Panc1 (cell line): ENCODE results near the gene ITGA4. TPM values are rescaled to one million over a fixed set of nuclear protein-coding genes. Genes with fewer than 3 reads are reported as not detected.

ENCODE experiments used
- ATAC-seq: fragments of 200-7000 bp; cut with Tn5 transposase; 2 replicates; pipeline ENCODE4 v1.9.1; 2020; ENCODE audit warnings: mild to moderate bottlenecking, moderate library complexity
- BruUV-seq: library from RNA; stranded (reverse); fragments of 400-500 nt; replicated peaks from 2 replicates; lab custom pipeline; 2021; lab: Mats Ljungman, UMichigan
- CTCF ChIA-PET: fragments of 300-600 bp; sonication (Branson Sonifier 250); formaldehyde crosslinking; loops from one replicate; lab custom pipeline; 2022; ENCODE audit warnings: antibody characterized with exemption; lab: Charles Lee
- POLR2A ChIA-PET: fragments of 300-600 bp; sonication (Branson Sonifier 250); formaldehyde crosslinking; loops from one replicate; lab custom pipeline; 2022; ENCODE audit warnings: antibody characterized with exemption; lab: Charles Lee
- DNase-seq: peaks from one replicate; pipeline ENCODE4 v3.0.0-alpha.2; 2010; ENCODE audit warnings: low read depth, low spot score
- H3K27ac ChIP-seq: 2 replicates; pipeline ENCODE4 v1.5.1; 2011; ENCODE audit warnings: mild to moderate bottlenecking, low read length, inconsistent platforms
- H3K27me3 ChIP-seq: fragments of 200-500 bp; sonication (Bioruptor generic); 2 replicates; pipeline ENCODE4 v1.6.0; 2014; ENCODE audit warnings: low read length, inconsistent platforms; ENCODE audit not compliant: control insufficient read depth, insufficient read depth
- H3K36me3 ChIP-seq: fragments of 200-500 bp; sonication (Bioruptor generic); 2 replicates; pipeline ENCODE4 v1.5.1; 2014; ENCODE audit warnings: inconsistent platforms, mild to moderate bottlenecking, low read length, moderate library complexity; ENCODE audit not compliant: control insufficient read depth, insufficient read depth
- H3K4me1 ChIP-seq: 2 replicates; pipeline ENCODE4 v1.5.1; 2011; ENCODE audit warnings: inconsistent platforms, mild to moderate bottlenecking, low read length, moderate library complexity; ENCODE audit not compliant: control insufficient read depth, insufficient read depth
- H3K4me3 ChIP-seq, 2 experiments: 2 replicates each; pipeline ENCODE4 v1.5.1; 2011 to 2012; ENCODE audit warnings: low read depth in 2 of 2, low read length in 2 of 2, mild to moderate bottlenecking in 2 of 2, inconsistent platforms in 1 of 2, moderate library complexity in 1 of 2
- H3K9me3 ChIP-seq: fragments of 200-500 bp; sonication (Bioruptor generic); 2 replicates; pipeline ENCODE4 v1.5.1; 2014; ENCODE audit warnings: low read depth, mild to moderate bottlenecking, inconsistent platforms, low read length, moderate library complexity; ENCODE audit not compliant: control insufficient read depth, insufficient read depth
- POLR2AphosphoS5 ChIP-seq: IDR thresholded peaks from 2 replicates; pipeline ENCODE4 v1.6.1; 2012; ENCODE audit warnings: mild to moderate bottlenecking, low read depth, low read length, moderate library complexity
- SIN3A ChIP-seq: IDR thresholded peaks from 2 replicates; pipeline ENCODE4 v1.6.1; 2012; ENCODE audit warnings: low read depth, mild to moderate bottlenecking, low read length, moderate library complexity, borderline replicate concordance; ENCODE audit not compliant: insufficient read depth
- TCF7L2 ChIP-seq: IDR thresholded peaks from 2 replicates; pipeline ENCODE4 v1.6.1; 2011; ENCODE audit warnings: mild to moderate bottlenecking, low read depth, low read length, inconsistent platforms
- in situ Hi-C: cut with HindIII; loops from 2 replicates; pipeline ENCODE4 v1.10.0; 2016; ENCODE audit warnings: low sequenced_read_pairs, low pct_unique_long_range_greater_than_20kb
- intact Hi-C: fragments of 100-400 bp; cut with micrococcal nuclease; formaldehyde crosslinking; loops from one replicate; pipeline ENCODE4 v1.10.0; 2022; ENCODE audit not compliant: unreplicated experiment
- total RNA-seq: library from RNA; stranded (reverse); gene quantifications from one replicate; pipeline ENCODE4 v1.2.1, GENCODE V29; 2021; ENCODE audit not compliant: unreplicated experiment
- TF ChIP-seq, protein P1 (sequence below): fragments of 450-650 bp; IDR thresholded peaks from 2 replicates; pipeline ENCODE4 v1.5.1; 2017; ENCODE audit warnings: mild to moderate bottlenecking
- TF ChIP-seq, protein P2 (sequence below), 2 experiments: IDR thresholded peaks; 2 replicates each; pipeline ENCODE4 v1.6.1; 2011 to 2012; ENCODE audit warnings: low read depth in 2 of 2, control low read depth in 1 of 2, low read length in 1 of 2, mild to moderate bottlenecking in 1 of 2, moderate library complexity in 1 of 2; ENCODE audit not compliant: insufficient read depth in 1 of 2

The ITGA4 gene
- total RNA-seq, 1 experiment from 2014 or later = 0.36 TPM

- no peak for ATAC-seq
- Histone ChIP-seq H3K27ac (no peak overlapping the region), H3K27me3 (no peaks in the 10 kb centered on the region), H3K9me3 (no peaks in the 10 kb centered on the region), H3K4me3 (no peak overlapping the region), H3K4me1 (no peaks in the 10 kb centered on the region), H3K36me3 (no peaks in the 10 kb centered on the region)
- intact Hi-C loops (no loop called here), in situ Hi-C loops (no loop called here)
- TF ChIP-seq TCF7L2 (no peak), SIN3A (no peak), POLR2AphosphoS5 (no peak)
- TF ChIP-seq, protein P1, sequence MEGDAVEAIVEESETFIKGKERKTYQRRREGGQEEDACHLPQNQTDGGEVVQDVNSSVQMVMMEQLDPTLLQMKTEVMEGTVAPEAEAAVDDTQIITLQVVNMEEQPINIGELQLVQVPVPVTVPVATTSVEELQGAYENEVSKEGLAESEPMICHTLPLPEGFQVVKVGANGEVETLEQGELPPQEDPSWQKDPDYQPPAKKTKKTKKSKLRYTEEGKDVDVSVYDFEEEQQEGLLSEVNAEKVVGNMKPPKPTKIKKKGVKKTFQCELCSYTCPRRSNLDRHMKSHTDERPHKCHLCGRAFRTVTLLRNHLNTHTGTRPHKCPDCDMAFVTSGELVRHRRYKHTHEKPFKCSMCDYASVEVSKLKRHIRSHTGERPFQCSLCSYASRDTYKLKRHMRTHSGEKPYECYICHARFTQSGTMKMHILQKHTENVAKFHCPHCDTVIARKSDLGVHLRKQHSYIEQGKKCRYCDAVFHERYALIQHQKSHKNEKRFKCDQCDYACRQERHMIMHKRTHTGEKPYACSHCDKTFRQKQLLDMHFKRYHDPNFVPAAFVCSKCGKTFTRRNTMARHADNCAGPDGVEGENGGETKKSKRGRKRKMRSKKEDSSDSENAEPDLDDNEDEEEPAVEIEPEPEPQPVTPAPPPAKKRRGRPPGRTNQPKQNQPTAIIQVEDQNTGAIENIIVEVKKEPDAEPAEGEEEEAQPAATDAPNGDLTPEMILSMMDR = no peak
- TF ChIP-seq, protein P2, sequence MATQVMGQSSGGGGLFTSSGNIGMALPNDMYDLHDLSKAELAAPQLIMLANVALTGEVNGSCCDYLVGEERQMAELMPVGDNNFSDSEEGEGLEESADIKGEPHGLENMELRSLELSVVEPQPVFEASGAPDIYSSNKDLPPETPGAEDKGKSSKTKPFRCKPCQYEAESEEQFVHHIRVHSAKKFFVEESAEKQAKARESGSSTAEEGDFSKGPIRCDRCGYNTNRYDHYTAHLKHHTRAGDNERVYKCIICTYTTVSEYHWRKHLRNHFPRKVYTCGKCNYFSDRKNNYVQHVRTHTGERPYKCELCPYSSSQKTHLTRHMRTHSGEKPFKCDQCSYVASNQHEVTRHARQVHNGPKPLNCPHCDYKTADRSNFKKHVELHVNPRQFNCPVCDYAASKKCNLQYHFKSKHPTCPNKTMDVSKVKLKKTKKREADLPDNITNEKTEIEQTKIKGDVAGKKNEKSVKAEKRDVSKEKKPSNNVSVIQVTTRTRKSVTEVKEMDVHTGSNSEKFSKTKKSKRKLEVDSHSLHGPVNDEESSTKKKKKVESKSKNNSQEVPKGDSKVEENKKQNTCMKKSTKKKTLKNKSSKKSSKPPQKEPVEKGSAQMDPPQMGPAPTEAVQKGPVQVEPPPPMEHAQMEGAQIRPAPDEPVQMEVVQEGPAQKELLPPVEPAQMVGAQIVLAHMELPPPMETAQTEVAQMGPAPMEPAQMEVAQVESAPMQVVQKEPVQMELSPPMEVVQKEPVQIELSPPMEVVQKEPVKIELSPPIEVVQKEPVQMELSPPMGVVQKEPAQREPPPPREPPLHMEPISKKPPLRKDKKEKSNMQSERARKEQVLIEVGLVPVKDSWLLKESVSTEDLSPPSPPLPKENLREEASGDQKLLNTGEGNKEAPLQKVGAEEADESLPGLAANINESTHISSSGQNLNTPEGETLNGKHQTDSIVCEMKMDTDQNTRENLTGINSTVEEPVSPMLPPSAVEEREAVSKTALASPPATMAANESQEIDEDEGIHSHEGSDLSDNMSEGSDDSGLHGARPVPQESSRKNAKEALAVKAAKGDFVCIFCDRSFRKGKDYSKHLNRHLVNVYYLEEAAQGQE (IDR thresholded peaks at IDR 0.05; ENCODE audit: insufficient read depth in 1 of 2, low read depth in 2 of 2, low read length in 1 of 2) = no peak
- BruUV-seq = no TSS peak
- ChIA-PET CTCF (no interaction called here), POLR2A (no interaction called here)
- no peak for DNase-seq
Measured at GRCh38 chr2:181441670-181442069, 15.5 kb upstream of the ITGA4 start.

DNA sequence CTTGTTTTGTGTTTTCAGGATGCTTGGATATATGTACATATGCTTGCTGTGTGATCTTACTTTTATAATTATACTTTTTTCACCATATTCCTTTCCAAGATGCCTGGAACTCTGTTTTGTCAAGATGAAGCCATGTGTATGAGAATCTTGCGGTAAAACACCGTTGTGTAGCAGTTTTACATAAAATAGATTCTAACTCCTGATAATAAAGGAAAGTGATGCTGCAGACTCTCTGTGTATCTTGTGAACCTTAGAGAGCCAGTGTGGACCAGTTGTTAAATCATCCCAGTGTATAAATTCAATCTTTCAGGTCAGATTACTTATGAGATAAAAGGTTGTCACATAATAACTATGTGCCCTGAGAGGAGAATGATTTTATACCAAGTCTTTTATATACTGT, 12.5 kb upstream of the ITGA4 start:
- ATAC-seq (no peak), DNase-seq (no peak)
- Histone ChIP-seq H3K27ac (no peak overlapping the region), H3K27me3 (no peaks in the 10 kb centered on the region), H3K4me3 (no peak overlapping the region), H3K4me1 (no peaks in the 10 kb centered on the region), H3K9me3 (no peaks in the 10 kb centered on the region), H3K36me3 (no peaks in the 10 kb centered on the region)
- CTCF ChIA-PET = no interaction called here
- TF ChIP-seq, protein P2 (IDR thresholded peaks at IDR 0.05; ENCODE audit: insufficient read depth in 1 of 2, low read depth in 2 of 2, low read length in 1 of 2) = no peak
- TF ChIP-seq SIN3A = no peak
- TF ChIP-seq POLR2AphosphoS5 = no peak
- no peak for TF ChIP-seq TCF7L2
- TF ChIP-seq, protein P1 = no peak
- no TSS peak for BruUV-seq
- in situ Hi-C loops = no loop called here
- intact Hi-C loops = no loop called here
- POLR2A ChIA-PET = no interaction called here
